ENCODE measurements around the gene ITSN1.

DNA sequence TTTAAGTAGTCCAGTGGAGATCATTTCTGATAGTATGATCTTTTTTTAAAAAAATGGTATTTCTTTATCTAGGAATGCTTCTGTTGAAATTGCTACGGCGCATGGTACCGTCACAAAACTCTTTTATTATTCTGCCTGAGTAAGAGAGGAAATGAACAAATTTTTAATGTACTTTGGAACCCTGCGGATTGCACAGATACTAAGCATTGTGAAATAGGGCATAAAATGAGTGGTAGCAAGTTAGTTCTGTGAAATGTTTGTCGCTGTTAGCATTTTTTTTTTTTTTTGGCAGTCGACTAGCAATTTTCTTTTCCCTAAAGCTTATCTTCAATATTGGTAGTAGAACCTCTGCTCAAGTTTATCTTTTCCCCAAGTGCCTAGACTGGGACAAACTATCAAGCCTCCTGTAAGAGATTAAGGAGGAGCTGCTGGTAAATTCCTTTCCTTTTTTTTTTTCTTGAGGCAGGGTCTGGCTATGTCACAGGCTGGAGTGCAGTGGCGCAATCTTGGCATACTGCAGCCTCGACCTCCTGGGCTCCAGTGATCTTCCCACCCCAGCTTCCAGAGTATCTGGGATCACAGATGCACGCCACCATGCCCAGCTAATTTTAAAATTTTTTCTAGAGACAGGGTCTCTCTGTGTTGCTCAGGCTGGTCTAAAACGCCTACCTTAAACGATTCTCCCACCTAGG is 2.2 kb downstream of the ITSN1 start:
- TF ChIP-seq EP300 (conservative IDR thresholded peaks at IDR 0.05; ENCODE audit: poor library complexity, severe bottlenecking) (no peak), EZH2 (IDR thresholded peaks at IDR 0.05; ENCODE audit: borderline replicate concordance, insufficient read depth, low read length, poor library complexity, severe bottlenecking) (no peak), MXI1 (conservative IDR thresholded peaks at IDR 0.05; ENCODE audit: poor library complexity, severe bottlenecking) (no peak), TAF1 (IDR thresholded peaks at IDR 0.05; ENCODE audit: low read depth) (no peak)
- TF ChIP-seq, protein P1, sequence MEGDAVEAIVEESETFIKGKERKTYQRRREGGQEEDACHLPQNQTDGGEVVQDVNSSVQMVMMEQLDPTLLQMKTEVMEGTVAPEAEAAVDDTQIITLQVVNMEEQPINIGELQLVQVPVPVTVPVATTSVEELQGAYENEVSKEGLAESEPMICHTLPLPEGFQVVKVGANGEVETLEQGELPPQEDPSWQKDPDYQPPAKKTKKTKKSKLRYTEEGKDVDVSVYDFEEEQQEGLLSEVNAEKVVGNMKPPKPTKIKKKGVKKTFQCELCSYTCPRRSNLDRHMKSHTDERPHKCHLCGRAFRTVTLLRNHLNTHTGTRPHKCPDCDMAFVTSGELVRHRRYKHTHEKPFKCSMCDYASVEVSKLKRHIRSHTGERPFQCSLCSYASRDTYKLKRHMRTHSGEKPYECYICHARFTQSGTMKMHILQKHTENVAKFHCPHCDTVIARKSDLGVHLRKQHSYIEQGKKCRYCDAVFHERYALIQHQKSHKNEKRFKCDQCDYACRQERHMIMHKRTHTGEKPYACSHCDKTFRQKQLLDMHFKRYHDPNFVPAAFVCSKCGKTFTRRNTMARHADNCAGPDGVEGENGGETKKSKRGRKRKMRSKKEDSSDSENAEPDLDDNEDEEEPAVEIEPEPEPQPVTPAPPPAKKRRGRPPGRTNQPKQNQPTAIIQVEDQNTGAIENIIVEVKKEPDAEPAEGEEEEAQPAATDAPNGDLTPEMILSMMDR (IDR thresholded peaks at IDR 0.05; ENCODE audit: poor library complexity, severe bottlenecking): no peak
